Neural progenitor cell (in vitro differentiated cells): ENCODE data around the gene CC2D1A.

Experiments used
- CTCF ChIP-seq: fragments of 200-600 bp; sonication (generic); IDR thresholded peaks from 2 replicates; pipeline ENCODE4 v1.5.1; 2017; ENCODE audit warnings: antibody characterized with exemption, mild to moderate bottlenecking
- EZH2phosphoT487 ChIP-seq: fragments of 200-600 bp; sonication (generic); IDR thresholded peaks from 2 replicates; pipeline ENCODE4 v1.6.1; 2017; ENCODE audit warnings: antibody characterized with exemption

DNA sequence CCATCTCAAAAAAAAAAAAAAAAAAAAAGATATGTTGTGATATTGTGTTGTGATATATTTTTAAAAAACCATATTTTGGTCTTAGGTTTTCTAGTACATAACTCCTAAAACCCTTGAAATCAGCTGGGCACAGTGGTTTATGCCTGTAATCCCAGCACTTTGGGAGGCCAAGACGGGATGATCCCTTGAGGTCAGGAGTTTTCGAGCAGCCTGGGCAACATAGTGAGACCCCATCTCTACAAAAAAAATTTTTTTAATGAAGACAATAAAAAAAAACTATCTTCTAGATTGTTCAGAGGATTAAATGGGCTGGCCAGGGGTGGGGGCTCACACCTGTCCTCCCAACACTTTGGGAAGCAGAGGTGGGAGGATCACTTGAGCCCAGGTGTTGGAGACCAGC lies 45.0 kb downstream of the CC2D1A start:
- TF ChIP-seq CTCF (no peak), EZH2phosphoT487 (no peak)
